IMR-90 (cell line): Measurements from ENCODE around the gene USP30. TPM values are rescaled to one million over a fixed set of nuclear protein-coding genes. Genes with fewer than 3 reads are reported as not detected.

Source experiments
- ATAC-seq: fragments of 200-7000 bp; cut with Tn5 transposase; 2 replicates; pipeline ENCODE4 v1.9.1; 2020; ENCODE audit warnings: low read depth, mild to moderate bottlenecking, moderate library complexity
- BruUV-seq: library from RNA; stranded (reverse); fragments of 400-500 nt; replicated peaks from 2 replicates; lab custom pipeline; 2021; lab: Mats Ljungman, UMichigan
- CTCF ChIA-PET: fragments of 300-600 bp; formaldehyde crosslinking; extraction: SDS; loops from one replicate; lab custom pipeline; 2021; ENCODE audit warnings: antibody characterized with exemption; lab: Yijun Ruan, JAX
- POLR2A ChIA-PET: fragments of 300-600 bp; sonication (Branson Sonifier 250); formaldehyde crosslinking; loops from one replicate; lab custom pipeline; 2022; ENCODE audit warnings: antibody characterized with exemption; ENCODE audit not compliant: unreplicated experiment; lab: Charles Lee
- DNase-seq: peaks from one replicate; pipeline ENCODE4 v3.0.0; 2013
- H2AFZ ChIP-seq: replicated peaks from 2 replicates; pipeline ENCODE3; 2013; ENCODE audit warnings: low read length, mild to moderate bottlenecking; ENCODE audit not compliant: poor library complexity
- H2AK5ac ChIP-seq: 2 replicates; pipeline ENCODE4 v1.6.1; 2013; ENCODE audit warnings: low read depth, low read length, inconsistent platforms
- H2AK9ac ChIP-seq: replicated peaks from 2 replicates; pipeline ENCODE3; 2013; ENCODE audit warnings: mild to moderate bottlenecking, low read depth, low read length, moderate library complexity; ENCODE audit not compliant: poor library complexity
- H2BK120ac ChIP-seq: 2 replicates; pipeline ENCODE4 v1.6.1; 2013; ENCODE audit warnings: low read depth, low read length, inconsistent platforms
- H2BK15ac ChIP-seq: 3 replicates; pipeline ENCODE4 v1.6.1; 2013; ENCODE audit warnings: low read depth, low read length, inconsistent platforms
- H2BK20ac ChIP-seq: 2 replicates; pipeline ENCODE4 v1.6.1; 2013; ENCODE audit warnings: low read depth, mild to moderate bottlenecking, inconsistent platforms, low read length, moderate library complexity
- H2BK5ac ChIP-seq: 2 replicates; pipeline ENCODE4 v1.6.1; 2013; ENCODE audit warnings: mild to moderate bottlenecking, low read depth, low read length, inconsistent platforms; ENCODE audit not compliant: poor library complexity, severe bottlenecking
- H3K14ac ChIP-seq: replicated peaks from 2 replicates; pipeline ENCODE4 v1.6.1; 2013; ENCODE audit warnings: low read depth, low read length, inconsistent platforms
- H3K18ac ChIP-seq: 2 replicates; pipeline ENCODE4 v1.6.1; 2013; ENCODE audit warnings: low read depth, low read length, control low read depth
- H3K23ac ChIP-seq: 2 replicates; pipeline ENCODE4 v1.6.1; 2013; ENCODE audit warnings: low read depth, low read length, inconsistent platforms
- H3K27ac ChIP-seq: 2 replicates; pipeline ENCODE4 v1.5.1; 2013; ENCODE audit warnings: mild to moderate bottlenecking, control low read depth, low read length; ENCODE audit not compliant: insufficient read depth
- H3K27me3 ChIP-seq: 2 replicates; pipeline ENCODE4 v1.6.1; 2013; ENCODE audit warnings: low read length; ENCODE audit not compliant: control insufficient read depth, insufficient read depth
- H3K36me3 ChIP-seq: 2 replicates; pipeline ENCODE4 v1.6.1; 2013; ENCODE audit warnings: low read length, mixed read lengths; ENCODE audit not compliant: control insufficient read depth, insufficient read depth
- H3K4ac ChIP-seq: 2 replicates; pipeline ENCODE4 v1.6.1; 2013; ENCODE audit warnings: low read depth, low read length, inconsistent platforms
- H3K4me1 ChIP-seq: 2 replicates; pipeline ENCODE4 v1.6.1; 2013; ENCODE audit warnings: low read length, mixed read lengths; ENCODE audit not compliant: control insufficient read depth, insufficient read depth
- H3K4me2 ChIP-seq: 2 replicates; pipeline ENCODE4 v1.6.1; 2013; ENCODE audit warnings: low read depth, mild to moderate bottlenecking, control low read depth, low read length, moderate library complexity
- H3K4me3 ChIP-seq: 2 replicates; pipeline ENCODE4 v1.5.1; 2013; ENCODE audit warnings: low read depth, mild to moderate bottlenecking, control low read depth, low read length, moderate library complexity; ENCODE audit not compliant: insufficient read depth
- H3K56ac ChIP-seq: 2 replicates; pipeline ENCODE4 v1.6.1; 2013; ENCODE audit warnings: low read length, inconsistent platforms; ENCODE audit not compliant: insufficient read depth; ENCODE audit errors: extremely low read depth
- H3K79me1 ChIP-seq, 2 experiments: 2 replicates each; pipeline ENCODE4 v1.6.1; 2013; ENCODE audit warnings: low read length in 2 of 2, inconsistent platforms in 1 of 2, low read depth in 1 of 2
- H3K9ac ChIP-seq: 2 replicates; pipeline ENCODE4 v1.6.1; 2013; ENCODE audit warnings: low read depth, low read length, control low read depth
- H3K9me1 ChIP-seq: 2 replicates; pipeline ENCODE4 v1.6.1; 2013; ENCODE audit warnings: low read length, inconsistent platforms; ENCODE audit not compliant: insufficient read depth
- H3K9me3 ChIP-seq: 2 replicates; pipeline ENCODE4 v1.6.1; 2013; ENCODE audit warnings: low read length; ENCODE audit not compliant: control insufficient read depth, insufficient read depth
- H4K20me1 ChIP-seq: 2 replicates; pipeline ENCODE4 v1.6.1; 2013; ENCODE audit warnings: low read length, inconsistent platforms; ENCODE audit not compliant: insufficient read depth
- H4K5ac ChIP-seq: 2 replicates; pipeline ENCODE4 v1.6.1; 2013; ENCODE audit warnings: mild to moderate bottlenecking, low read depth, low read length, control low read depth
- H4K8ac ChIP-seq, 2 experiments: 2 replicates each; pipeline ENCODE4 v1.6.1; 2013; ENCODE audit warnings: low read depth in 2 of 2, low read length in 2 of 2, control low read depth in 1 of 2, inconsistent platforms in 1 of 2
- H4K91ac ChIP-seq: 2 replicates; pipeline ENCODE4 v1.6.1; 2013; ENCODE audit warnings: low read depth, low read length, inconsistent platforms; ENCODE audit not compliant: insufficient read depth
- BHLHE40 ChIP-seq: fragments of 150-350 bp; IDR thresholded peaks from 2 replicates; pipeline ENCODE4 v1.6.1; 2016; ENCODE audit warnings: mild to moderate bottlenecking, low read depth, low read length
- CEBPB ChIP-seq: IDR thresholded peaks from 2 replicates; pipeline ENCODE4 v1.6.1; 2012; ENCODE audit warnings: low read depth, low read length, improper control_type of control experiment
- CHD1 ChIP-seq: IDR thresholded peaks from 2 replicates; pipeline ENCODE4 v1.6.1; 2012; ENCODE audit warnings: low read depth, low read length, improper control_type of control experiment
- CTCF ChIP-seq: conservative IDR thresholded peaks from 2 replicates; pipeline ENCODE4 v1.5.1; 2012; ENCODE audit warnings: mild to moderate bottlenecking, low read depth, low read length, improper control_type of control experiment
- ELK1 ChIP-seq: fragments of 150-350 bp; IDR thresholded peaks from 2 replicates; pipeline ENCODE4 v1.6.1; 2016; ENCODE audit warnings: low read depth, mild to moderate bottlenecking, low read length, moderate library complexity, borderline replicate concordance
- FOS ChIP-seq: fragments of 150-350 bp; IDR thresholded peaks from 2 replicates; pipeline ENCODE4 v1.6.1; 2016; ENCODE audit warnings: low read depth, low read length
- MAFK ChIP-seq: IDR thresholded peaks from 2 replicates; pipeline ENCODE4 v1.6.1; 2012; ENCODE audit warnings: low read depth, low read length, improper control_type of control experiment
- MAZ ChIP-seq: IDR thresholded peaks from 2 replicates; pipeline ENCODE4 v1.6.1; 2012; ENCODE audit warnings: low read depth, mild to moderate bottlenecking, low read length, improper control_type of control experiment, moderate library complexity, borderline replicate concordance
- MXI1 ChIP-seq: IDR thresholded peaks from 2 replicates; pipeline ENCODE4 v1.6.1; 2012; ENCODE audit warnings: low read depth, mild to moderate bottlenecking, low read length, moderate library complexity, borderline replicate concordance
- NFE2L2 ChIP-seq: fragments of 150-350 bp; IDR thresholded peaks from 2 replicates; pipeline ENCODE4 v1.6.1; 2016; ENCODE audit warnings: low read depth, mild to moderate bottlenecking, low read length
- RAD21 ChIP-seq: IDR thresholded peaks from 2 replicates; pipeline ENCODE4 v1.6.1; 2012; ENCODE audit warnings: low read length, improper control_type of control experiment
- RCOR1 ChIP-seq: IDR thresholded peaks from 2 replicates; pipeline ENCODE4 v1.6.1; 2012; ENCODE audit warnings: mild to moderate bottlenecking, low read length, improper control_type of control experiment; ENCODE audit not compliant: insufficient replicate concordance
- RFX5 ChIP-seq: IDR thresholded peaks from 2 replicates; pipeline ENCODE4 v1.8.0; 2012; ENCODE audit warnings: low read depth, mild to moderate bottlenecking, low read length, moderate library complexity
- SMC3 ChIP-seq: fragments of 150-350 bp; IDR thresholded peaks from 2 replicates; pipeline ENCODE4 v1.6.1; 2016; ENCODE audit warnings: low read depth, mild to moderate bottlenecking, antibody characterized with exemption, low read length, moderate library complexity
- WGBS, 2 experiments: methylation state at CpG; one replicate each; pipeline versions ENCODE4 v1.1.5 to v1.1.7; 2013; ENCODE audit warnings: missing lambda C conversion rate in 2 of 2; ENCODE audit not compliant: insufficient read length in 1 of 2; ENCODE audit errors: extremely low coverage in 2 of 2; 5-methylcytosine and 5-hydroxymethylcytosine counted together
- dilution Hi-C: fragments of 300-500 bp; cut with HindIII; formaldehyde crosslinking; loops from one replicate; pipeline ENCODE4 v1.14.3; 2018; ENCODE audit warnings: low sequenced_read_pairs; ENCODE audit not compliant: unreplicated experiment
- in situ Hi-C: fragments of 300-500 bp; cut with MboI; formaldehyde crosslinking; loops from 3 replicates; pipeline ENCODE4 v1.14.3; 2019; ENCODE audit warnings: low sequenced_read_pairs, inconsistent platforms, mixed read lengths
- intact Hi-C: fragments of 100-400 bp; cut with micrococcal nuclease; formaldehyde crosslinking; loops from 2 replicates; pipeline ENCODE4 v1.10.0; 2022
- polyA plus RNA-seq, 3 experiments: library from polyadenylated mRNA; depleted of rRNA; stranded (reverse); fragments of >200 nt; gene quantifications; 2 replicates each; pipeline ENCODE4 v1.2.3, GENCODE V29; 2012; ENCODE audit warnings: low replicate concordance in 1 of 3
- total RNA-seq: library from RNA; depleted of rRNA; stranded (reverse); fragments of >200 nt; gene quantifications from 2 replicates; pipeline ENCODE4 v1.2.3, GENCODE V29; 2012

Gene USP30
- total and polyA plus RNA-seq, 2 of the 4 experiments (the other 2 are of a cell fraction), result 10.4 to 11.2 TPM

- Histone ChIP-seq H2AK5ac (no peak overlapping the region), H4K8ac (no peak overlapping the region), H2BK20ac (no peak overlapping the region), H3K4ac (no peak overlapping the region), H3K9ac (no peak overlapping the region), H3K18ac (no peak overlapping the region), H3K4me1 (no peaks in the 10 kb centered on the region), H4K5ac (no peak overlapping the region), H3K14ac (no peak overlapping the region), H3K36me3 (no peaks in the 10 kb centered on the region), H2AFZ (no peak overlapping the region), H2BK5ac (no peak overlapping the region), H2AK9ac (no peak overlapping the region), H3K4me3 (no peak overlapping the region), H3K23ac (no peak overlapping the region), H3K9me1 (no peaks in the 10 kb centered on the region), H3K56ac (no peak overlapping the region), H3K27me3 (no peaks in the 10 kb centered on the region), H3K79me1 (no peaks in the 10 kb centered on the region), H3K27ac (no peak overlapping the region), H3K9me3 (no peaks in the 10 kb centered on the region), H3K4me2 (no peak overlapping the region), H2BK15ac (no peak overlapping the region), H4K20me1 (no peaks in the 10 kb centered on the region), H2BK120ac (no peak overlapping the region), H4K91ac (no peak overlapping the region)
- in situ Hi-C loops, result no loop called here
- ChIA-PET POLR2A (no interaction called here), CTCF (no interaction called here)
- no peak for TF ChIP-seq MXI1
- TF ChIP-seq MAFK, result no peak
- no peak for TF ChIP-seq MAZ
- TF ChIP-seq CTCF, result no peak
- no peak for TF ChIP-seq RCOR1
- no peak for TF ChIP-seq CEBPB
- no peak for TF ChIP-seq ELK1
- no peak for TF ChIP-seq BHLHE40
- no peak for TF ChIP-seq RAD21
- TF ChIP-seq FOS, result no peak
- TF ChIP-seq SMC3, result no peak
- no peak for TF ChIP-seq CHD1
- TF ChIP-seq RFX5, result no peak
- TF ChIP-seq NFE2L2, result no peak
- 75% methylated on average over 2 of the region's 6 CpGs; no CpG with 5 or more reads in 1 of the 2 experiments for WGBS, 2 experiments
- intact Hi-C loops, result no loop called here
- DNase-seq (no peak), ATAC-seq (no peak)
- BruUV-seq, result no TSS peak
- dilution Hi-C loops, result no loop called here
These were observed 35.4 kb upstream of the USP30 start for GRCh38 chr12:109016978-109017377.
